Natural killer cell (primary cell): ENCODE results near the gene TMEM175. TPM values are rescaled to one million over a fixed set of nuclear protein-coding genes. Genes with fewer than 3 reads are reported as not detected.
"Not testable (repeated sequence)": the region's sequence is repeated elsewhere in the genome, so short reads cannot be mapped to it uniquely, and the experiment has no call there.

Experiments used
- ATAC-seq, 3 donors: fragments of 150-1000 bp in 2 of 3; fragments of 200-7000 bp in 1 of 3; cut with Tn5 transposase; 1 replicate in 1 of 3; 2 replicates in 2 of 3; pipeline ENCODE4 v1.10.0; 2021; ENCODE audit warnings: mild to moderate bottlenecking in 2 of 3, moderate library complexity in 2 of 3
- DNase-seq, 2 donors: peaks; one replicate each; pipeline versions ENCODE4 v3.0.0 to v3.0.0-alpha.2; 2013 to 2021; ENCODE audit warnings: mixed read lengths in 1 of 2
- H3K27ac ChIP-seq: one replicate; pipeline ENCODE4 v1.5.1; 2013; ENCODE audit warnings: mild to moderate bottlenecking, low read length
- H3K27me3 ChIP-seq: one replicate; pipeline ENCODE4 v1.6.1; 2013; ENCODE audit warnings: low read length; ENCODE audit not compliant: control insufficient read depth, insufficient read depth
- H3K36me3 ChIP-seq: one replicate; pipeline ENCODE4 v1.6.1; 2013; ENCODE audit warnings: low read length; ENCODE audit not compliant: control insufficient read depth, insufficient read depth
- H3K4me1 ChIP-seq: one replicate; pipeline ENCODE4 v1.6.1; 2013; ENCODE audit warnings: low read length; ENCODE audit not compliant: control insufficient read depth, insufficient read depth
- H3K4me3 ChIP-seq: one replicate; pipeline ENCODE4 v1.5.1; 2013; ENCODE audit warnings: low read length
- H3K9me3 ChIP-seq: one replicate; pipeline ENCODE4 v1.6.1; 2013; ENCODE audit warnings: low read length; ENCODE audit not compliant: control insufficient read depth, insufficient read depth
- H3K27ac Mint-ChIP-seq, 2 donors: one replicate each; pipeline ENCODE4 v1.8.0; 2022; ENCODE audit warnings: mild to moderate bottlenecking in 2 of 2, mixed read lengths in 2 of 2, moderate library complexity in 1 of 2
- H3K27me3 Mint-ChIP-seq, 2 donors: one replicate each; pipeline ENCODE4 v1.8.0; 2022; ENCODE audit warnings: low read depth in 2 of 2, mixed read lengths in 2 of 2
- H3K36me3 Mint-ChIP-seq: one replicate; pipeline ENCODE4 v1.8.0; 2022; ENCODE audit warnings: mixed read lengths
- H3K4me1 Mint-ChIP-seq, 2 donors: one replicate each; pipeline ENCODE4 v1.8.0; 2022; ENCODE audit warnings: mixed read lengths in 2 of 2
- H3K4me3 Mint-ChIP-seq: one replicate; pipeline ENCODE4 v1.8.0; 2022; ENCODE audit warnings: mild to moderate bottlenecking, moderate library complexity, mixed read lengths
- H3K9me3 Mint-ChIP-seq, 2 donors: one replicate each; pipeline ENCODE4 v1.8.0; 2022; ENCODE audit warnings: mixed read lengths in 2 of 2
- WGBS: methylation state at CpG from one replicate; pipeline ENCODE4 v1.1.7; 2013; ENCODE audit warnings: missing lambda C conversion rate; ENCODE audit not compliant: insufficient coverage; 5-methylcytosine and 5-hydroxymethylcytosine counted together
- intact Hi-C: fragments of 100-400 bp; cut with micrococcal nuclease; formaldehyde crosslinking; loops from one replicate; pipeline ENCODE4 v1.14.2; 2022
- total RNA-seq, 4 donors: library from RNA; stranded (reverse); fragments of 120-200 nt in 1 of 4; gene quantifications; one replicate each; pipeline versions ENCODE4 v1.2.3 to v1.2.4, GENCODE V29; 2013 to 2022
- TF ChIP-seq, protein P1 (sequence below): fragments of 200-600 bp; IDR thresholded peaks from one replicate; pipeline ENCODE4 v1.8.0; 2022; ENCODE audit warnings: antibody characterized with exemption

Gene TMEM175
- total RNA-seq, 3 donors from 2014 or later (not counting 1 experiment from before 2014, with no cell fraction given), result 72.8 to 79.8 (median 73.2) TPM

DNA sequence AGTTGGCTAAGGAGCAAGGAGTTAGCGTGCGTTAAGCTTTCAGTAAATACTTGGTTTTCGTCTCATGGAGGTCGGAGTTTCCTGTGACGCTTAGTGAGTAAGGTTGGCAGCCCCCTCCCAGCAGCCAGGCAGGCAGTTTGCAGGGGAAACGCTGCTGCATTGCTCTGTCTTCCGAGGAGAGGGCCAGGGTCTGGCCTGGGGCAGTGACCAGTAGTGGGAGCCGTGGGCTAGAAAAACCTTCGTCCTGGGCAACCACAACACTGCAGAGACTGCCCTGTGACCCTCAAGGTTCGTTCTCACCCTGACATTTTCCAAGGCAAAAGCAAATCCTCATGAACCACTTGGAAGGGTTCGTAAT is 432 bp downstream of the TMEM175 start:
- Mint-ChIP-seq H3K4me1 (peaks cover 30 to 42% of the 10 kb centered on the region in 2 donors), H3K27me3 (no peaks in the 10 kb centered on the region), H3K36me3 (no peaks in the 10 kb centered on the region), H3K27ac (peak overlapping the region; percentile 89 to 95), H3K4me3 (peak overlapping the region; percentile 94), H3K9me3 (no peaks in the 10 kb centered on the region)
- intact Hi-C loops, result loop anchor here (1.0 to 5.0 kb wide), 2 partner anchors 41 to 270 kb away; partner anchors contain the start of gene DGKQ
- TF ChIP-seq, protein P1, sequence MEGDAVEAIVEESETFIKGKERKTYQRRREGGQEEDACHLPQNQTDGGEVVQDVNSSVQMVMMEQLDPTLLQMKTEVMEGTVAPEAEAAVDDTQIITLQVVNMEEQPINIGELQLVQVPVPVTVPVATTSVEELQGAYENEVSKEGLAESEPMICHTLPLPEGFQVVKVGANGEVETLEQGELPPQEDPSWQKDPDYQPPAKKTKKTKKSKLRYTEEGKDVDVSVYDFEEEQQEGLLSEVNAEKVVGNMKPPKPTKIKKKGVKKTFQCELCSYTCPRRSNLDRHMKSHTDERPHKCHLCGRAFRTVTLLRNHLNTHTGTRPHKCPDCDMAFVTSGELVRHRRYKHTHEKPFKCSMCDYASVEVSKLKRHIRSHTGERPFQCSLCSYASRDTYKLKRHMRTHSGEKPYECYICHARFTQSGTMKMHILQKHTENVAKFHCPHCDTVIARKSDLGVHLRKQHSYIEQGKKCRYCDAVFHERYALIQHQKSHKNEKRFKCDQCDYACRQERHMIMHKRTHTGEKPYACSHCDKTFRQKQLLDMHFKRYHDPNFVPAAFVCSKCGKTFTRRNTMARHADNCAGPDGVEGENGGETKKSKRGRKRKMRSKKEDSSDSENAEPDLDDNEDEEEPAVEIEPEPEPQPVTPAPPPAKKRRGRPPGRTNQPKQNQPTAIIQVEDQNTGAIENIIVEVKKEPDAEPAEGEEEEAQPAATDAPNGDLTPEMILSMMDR, result no peak
- Histone ChIP-seq H3K27ac (peak overlapping the region; percentile 82), H3K4me1 (peaks cover 43% of the 10 kb centered on the region), H3K27me3 (no peaks in the 10 kb centered on the region), H3K36me3 (peaks cover 2% of the 10 kb centered on the region), H3K9me3 (no peaks in the 10 kb centered on the region), H3K4me3 (peak overlapping the region; percentile 81)
- 8% methylated on average over 11 of the region's 11 CpGs for WGBS
- ATAC-seq, result peak in 2 of 3 donors; percentile 4 to 13
- DNase-seq, result no peak

DNA sequence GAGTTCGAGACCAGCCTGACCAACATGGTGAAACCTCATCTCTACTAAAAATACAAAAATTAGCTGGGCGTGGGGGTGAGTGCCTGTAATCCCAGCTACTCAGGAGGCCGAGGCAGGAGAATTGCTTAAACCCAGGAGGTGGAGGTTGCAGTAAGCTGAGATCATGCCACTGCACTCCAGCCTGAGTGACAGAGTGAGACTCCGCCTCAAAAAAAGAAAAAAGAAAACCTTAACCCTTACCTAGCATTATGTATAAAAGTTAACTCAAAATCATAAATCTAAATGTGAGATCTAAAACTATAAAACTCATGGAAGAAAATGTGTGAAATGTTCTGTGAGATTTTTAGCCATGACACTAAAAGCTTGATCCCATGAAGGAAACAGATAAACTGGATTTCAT is 7.2 kb downstream of the TMEM175 start:
- H3K27me3 Mint-ChIP-seq, H3K27me3 ChIP-seq, H3K36me3 ChIP-seq, H3K36me3 Mint-ChIP-seq, intact Hi-C loops, H3K9me3 ChIP-seq, DNase-seq, H3K9me3 Mint-ChIP-seq, H3K4me1 ChIP-seq, H3K4me3 Mint-ChIP-seq, H3K4me1 Mint-ChIP-seq, ATAC-seq, H3K27ac ChIP-seq, H3K27ac Mint-ChIP-seq, H3K4me3 ChIP-seq: not testable (repeated sequence)
- WGBS, result 94% methylated on average over 3 of the region's 4 CpGs

DNA sequence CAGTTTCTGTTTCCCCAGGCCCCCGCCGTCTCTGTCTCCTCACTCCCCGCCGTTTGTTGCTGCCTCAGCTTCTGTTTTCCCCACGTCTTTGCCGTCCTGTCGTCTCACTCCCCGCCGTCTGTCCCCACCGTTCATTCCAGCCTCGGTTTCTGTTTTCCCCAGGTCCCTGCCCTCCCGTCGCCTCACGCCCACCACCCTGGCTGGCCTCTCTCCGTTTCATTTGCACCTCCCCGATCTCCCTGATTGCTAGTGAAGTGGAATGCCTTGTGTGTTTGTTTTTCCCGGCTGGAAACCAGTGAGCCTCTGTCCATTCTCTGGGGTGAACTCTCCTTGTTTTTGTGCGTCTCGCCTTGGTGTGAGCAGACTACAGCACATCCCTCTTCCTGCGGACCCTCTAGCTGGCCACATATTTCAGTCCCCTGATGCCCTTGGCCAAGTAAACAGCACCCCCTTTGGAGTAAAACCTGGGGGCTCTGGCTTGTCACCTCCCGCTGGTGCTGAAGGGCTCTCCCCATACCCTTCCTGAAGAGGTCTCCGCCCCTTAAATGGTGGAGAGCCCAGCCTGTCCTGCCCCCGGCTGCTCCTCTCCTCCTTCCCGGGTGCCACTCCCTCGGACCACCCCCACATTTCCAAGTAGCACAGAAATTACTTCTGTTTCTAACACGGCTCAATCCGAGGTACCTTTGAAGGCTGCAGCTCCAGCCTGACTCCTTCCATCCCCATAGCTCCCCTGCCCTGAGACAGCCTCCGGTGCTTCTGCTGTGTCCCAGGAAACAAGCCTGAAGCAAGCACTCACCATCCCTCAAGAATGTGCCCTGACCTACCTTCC is 13.2 kb downstream of the TMEM175 start:
- H3K4me3 ChIP-seq, result no peak overlapping the region
- 86% methylated on average over 28 of the region's 28 CpGs for WGBS
- no peaks in the 10 kb centered on the region for H3K27me3 ChIP-seq
- TF ChIP-seq, protein P1, result no peak
- H3K9me3 ChIP-seq, result no peaks in the 10 kb centered on the region
- DNase-seq, result no peak
- no peak for ATAC-seq
- Mint-ChIP-seq H3K9me3 (no peaks in the 10 kb centered on the region), H3K4me3 (no peak overlapping the region), H3K4me1 (peaks cover 19 to 30% of the 10 kb centered on the region in 2 donors), H3K36me3 (no peaks in the 10 kb centered on the region), H3K27me3 (no peaks in the 10 kb centered on the region), H3K27ac (no peak overlapping the region)
- peaks cover 3% of the 10 kb centered on the region for H3K36me3 ChIP-seq
- no peak overlapping the region for H3K27ac ChIP-seq
- H3K4me1 ChIP-seq, result peaks cover 11% of the 10 kb centered on the region
- intact Hi-C loops, result no loop called here

DNA sequence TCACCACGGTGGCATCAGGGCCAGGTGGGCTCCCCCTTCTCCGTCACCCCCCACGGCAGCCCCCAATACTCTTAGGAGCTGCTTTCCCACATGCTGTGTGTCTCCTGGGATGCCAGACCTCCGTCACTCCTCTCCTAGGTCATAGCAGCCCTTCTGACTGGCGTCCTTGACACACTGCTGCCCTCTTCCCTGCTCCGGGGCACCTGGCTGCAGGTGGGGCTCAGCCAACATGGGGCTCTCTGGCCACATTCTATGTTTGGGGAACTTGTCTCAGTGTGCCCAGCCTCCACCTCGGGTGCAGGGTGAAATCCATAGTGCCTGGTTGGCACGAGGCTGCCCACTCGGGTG is 13.8 kb downstream of the TMEM175 start:
- H3K9me3 ChIP-seq, result no peaks in the 10 kb centered on the region
- Mint-ChIP-seq H3K4me1 (peaks cover 19 to 34% of the 10 kb centered on the region in 2 donors), H3K27me3 (no peaks in the 10 kb centered on the region), H3K9me3 (no peaks in the 10 kb centered on the region), H3K36me3 (no peaks in the 10 kb centered on the region), H3K27ac (no peak overlapping the region), H3K4me3 (no peak overlapping the region)
- H3K27me3 ChIP-seq, result no peaks in the 10 kb centered on the region
- peaks cover 4% of the 10 kb centered on the region for H3K36me3 ChIP-seq
- H3K27ac ChIP-seq, result no peak overlapping the region
- ATAC-seq (no peak), DNase-seq (no peak)
- TF ChIP-seq, protein P1, result no peak
- peaks cover 11% of the 10 kb centered on the region for H3K4me1 ChIP-seq
- intact Hi-C loops, result no loop called here
- WGBS, result 80% methylated on average over 9 of the region's 9 CpGs
- H3K4me3 ChIP-seq, result no peak overlapping the region
